Frontal cortex (tissue), 4 donors: ENCODE measurements around the gene GJC2. TPM values are rescaled to one million over a fixed set of nuclear protein-coding genes. Genes with fewer than 3 reads are reported as not detected.

Experiments
- DNase-seq, 2 donors: peaks; one replicate each; pipeline ENCODE4 v3.0.0; 2012; ENCODE audit warnings: low spot score in 2 of 2
- FAIRE-seq: peaks from 2 replicates; lab custom pipeline; 2012; peaks lifted over from hg19 to GRCh38; lab: Jason Lieb, UNC
- small RNA-seq: library from RNA; depleted of rRNA; stranded (forward); fragments of <200 nt; gene quantifications from one replicate; pipeline ENCODE3, GENCODE V24; 2014
- total RNA-seq: library from RNA; depleted of rRNA; stranded (reverse); fragments of >200 nt; gene quantifications from one replicate; pipeline ENCODE4 v1.2.3, GENCODE V29; 2014
- donor health status: control.
- donor health status: control.
- donor health status: control.

The GJC2 gene
- total RNA-seq, 1 donor from 2014 or later, result 0.82 TPM

- FAIRE-seq (no peak), DNase-seq (no peak)
Observed at GRCh38 chr1:228207851-228208821, 58.4 kb downstream of the GJC2 start, which contains the start of gene OBSCN. Gene OBSCN, plus strand, starts transcription at chr1:228208044. Its CDS starts 3,740 bp downstream, at chr1:228211784.

GRCh38 chr1:228208831-228209551 is 59.3 kb downstream of the GJC2 start:
- FAIRE-seq (no peak), DNase-seq (no peak)

Small RNA genes lying within 50 kb of the gene (small RNA-seq; reads per million reads assigned to genes)
- gene AL359510.1, result not detected

Other genes starting within 250 kb of the GJC2 start
- 1.2 TPM for gene WNT9A, start 202.0 kb upstream of the GJC2 start, total RNA-seq
- not detected for gene WNT3A, start 142.9 kb upstream of the GJC2 start, total RNA-seq
- 107 TPM for gene ARF1, start 67.2 kb upstream of the GJC2 start, total RNA-seq
- 4.1 TPM for gene C1orf35, start 46.6 kb upstream of the GJC2 start, total RNA-seq
- gene MRPL55, start 40.6 kb upstream of the GJC2 start, total RNA-seq, result 33.4 TPM
- gene GUK1, start 9.7 kb upstream of the GJC2 start, total RNA-seq, result 130 TPM
- gene IBA57, start 15.9 kb downstream of the GJC2 start, total RNA-seq, result 2.9 TPM
- 30.2 TPM for gene OBSCN, start 58.1 kb downstream of the GJC2 start, total RNA-seq